Measurements from ENCODE around the gene SLC32A1. TPM values are rescaled to one million over a fixed set of nuclear protein-coding genes. Genes with fewer than 3 reads are reported as not detected.

Gene SLC32A1
- total and polyA plus RNA-seq, 2 of the 4 experiments (the other 2 are of a cell fraction), result not detected

- no TSS peak for BruUV-seq (replicated peaks)
- Histone ChIP-seq H3K27me3 (ENCODE audit: control insufficient read depth, insufficient read depth, low read length) (peaks cover 91% of the 10 kb centered on the region), H2BK20ac (ENCODE audit: low read depth, low read length) (no peak overlapping the region), H3K9me1 (ENCODE audit: insufficient read depth, low read length) (no peaks in the 10 kb centered on the region), H4K8ac (ENCODE audit: low read depth in 2 of 2, low read length in 2 of 2) (no peak overlapping the region), H3K79me1 (ENCODE audit: low read depth in 1 of 2, low read length in 2 of 2) (no peaks in the 10 kb centered on the region), H2BK15ac (ENCODE audit: low read depth, low read length) (no peak overlapping the region), H3K4me1 (ENCODE audit: control insufficient read depth, insufficient read depth, low read length) (no peaks in the 10 kb centered on the region; the same call in 1 of the 2 replicates), H3K9ac (ENCODE audit: low read depth, low read length) (no peak overlapping the region), H3K14ac (replicated peaks; ENCODE audit: low read depth, low read length) (no peak overlapping the region), H3K27ac (ENCODE audit: insufficient read depth, low read length) (no peak overlapping the region), H3K36me3 (ENCODE audit: control insufficient read depth, insufficient read depth, low read length) (no peaks in the 10 kb centered on the region), H3K9me3 (ENCODE audit: control insufficient read depth, insufficient read depth, low read length) (peaks cover 7% of the 10 kb centered on the region; the same call in 1 of the 2 replicates), H3K4me3 (ENCODE audit: insufficient read depth, low read depth, low read length) (no peak overlapping the region), H2BK120ac (ENCODE audit: low read depth, low read length) (no peak overlapping the region), H2AK9ac (replicated peaks; ENCODE audit: low read depth, low read length, poor library complexity) (no peak overlapping the region), H4K20me1 (ENCODE audit: insufficient read depth, low read length) (peaks cover 6% of the 10 kb centered on the region), H3K4ac (ENCODE audit: low read depth, low read length) (no peak overlapping the region), H2BK5ac (ENCODE audit: low read depth, low read length, poor library complexity, severe bottlenecking) (no peak overlapping the region), H3K56ac (ENCODE audit: extremely low read depth, insufficient read depth, low read length) (no peak overlapping the region; the same call in 1 of the 2 replicates), H3K18ac (ENCODE audit: low read depth, low read length) (no peak overlapping the region), H2AFZ (replicated peaks; ENCODE audit: low read length, poor library complexity) (no peak overlapping the region), H2AK5ac (ENCODE audit: low read depth, low read length) (no peak overlapping the region), H3K4me2 (ENCODE audit: low read depth, low read length) (no peak overlapping the region), H4K91ac (ENCODE audit: insufficient read depth, low read depth, low read length) (no peak overlapping the region), H4K5ac (ENCODE audit: low read depth, low read length) (no peak overlapping the region), H3K23ac (ENCODE audit: low read depth, low read length) (no peak overlapping the region)
- dilution Hi-C loops (cut with HindIII; ENCODE audit: low sequenced_read_pairs, unreplicated experiment) (no loop called here), intact Hi-C loops (cut with micrococcal nuclease) (no loop called here), in situ Hi-C loops (cut with MboI; ENCODE audit: low sequenced_read_pairs) (no loop called here)
- WGBS, 2 experiments (ENCODE audit: extremely low coverage in 2 of 2, insufficient read length in 1 of 2), result 0% methylated on average over 16 of the region's 56 CpGs; no CpG with 5 or more reads in 1 of the 2 experiments
- no peak for DNase-seq
- ATAC-seq (ENCODE audit: low read depth), result no peak
- ChIA-PET POLR2A (ENCODE audit: unreplicated experiment) (no interaction called here), CTCF (no interaction called here)
- TF ChIP-seq MAFK (IDR thresholded peaks at IDR 0.05; ENCODE audit: low read depth, low read length) (no peak), FOS (IDR thresholded peaks at IDR 0.05; ENCODE audit: low read depth, low read length) (no peak), MXI1 (IDR thresholded peaks at IDR 0.05; ENCODE audit: borderline replicate concordance, low read depth, low read length) (no peak), SMC3 (IDR thresholded peaks at IDR 0.05; ENCODE audit: low read depth, low read length) (no peak), USF2 (IDR thresholded peaks at IDR 0.05; ENCODE audit: low read depth, low read length) (no peak), MAZ (IDR thresholded peaks at IDR 0.05; ENCODE audit: borderline replicate concordance, low read depth, low read length) (no peak), RAD21 (IDR thresholded peaks at IDR 0.05; ENCODE audit: low read length) (no peak), BHLHE40 (IDR thresholded peaks at IDR 0.05; ENCODE audit: low read depth, low read length) (no peak), NFE2L2 (IDR thresholded peaks at IDR 0.05; ENCODE audit: low read depth, low read length) (no peak), RFX5 (IDR thresholded peaks at IDR 0.05; ENCODE audit: low read depth, low read length) (no peak), POLR2A (IDR thresholded peaks at IDR 0.05; ENCODE audit: low read depth, low read length) (no peak), ELK1 (IDR thresholded peaks at IDR 0.05; ENCODE audit: borderline replicate concordance, low read depth, low read length) (no peak), RCOR1 (IDR thresholded peaks at IDR 0.05; ENCODE audit: insufficient replicate concordance, low read length) (no peak), CHD1 (IDR thresholded peaks at IDR 0.05; ENCODE audit: low read depth, low read length) (no peak), CTCF (conservative IDR thresholded peaks at IDR 0.05; ENCODE audit: low read depth, low read length) (no peak)
Observed at GRCh38 chr20:38723017-38723847, 1.1 kb upstream of the SLC32A1 start.

Data from IMR-90 (cell line).